ENCODE data around the gene TCHH. TPM values are rescaled to one million over a fixed set of nuclear protein-coding genes. Genes with fewer than 3 reads are reported as not detected.
"Not testable (repeated sequence)": the region's sequence is repeated elsewhere in the genome, so short reads cannot be mapped to it uniquely, and the experiment has no call there.

Gene TCHH
- total RNA-seq, 2 donors from 2014 or later = not detected

DNA sequence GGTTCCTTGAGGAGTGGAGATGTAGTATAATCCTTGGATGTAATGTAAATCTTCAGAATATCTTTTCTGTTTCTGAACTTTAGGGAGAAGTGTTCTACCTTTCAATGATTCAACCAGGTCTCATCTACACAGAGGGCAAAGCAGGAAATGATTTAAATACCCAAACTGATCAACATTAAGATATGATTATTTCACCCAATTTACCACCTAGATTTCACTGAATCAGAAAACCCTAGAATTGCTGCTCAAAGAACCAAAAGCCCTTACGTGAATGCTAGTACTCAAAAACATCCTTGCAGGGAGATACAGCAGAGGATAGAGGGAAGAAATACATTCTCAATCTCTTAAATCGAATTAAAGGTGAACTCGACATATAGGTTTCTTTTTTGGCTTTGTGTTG lies 38.8 kb upstream of the TCHH start:
- TF ChIP-seq, protein P1, sequence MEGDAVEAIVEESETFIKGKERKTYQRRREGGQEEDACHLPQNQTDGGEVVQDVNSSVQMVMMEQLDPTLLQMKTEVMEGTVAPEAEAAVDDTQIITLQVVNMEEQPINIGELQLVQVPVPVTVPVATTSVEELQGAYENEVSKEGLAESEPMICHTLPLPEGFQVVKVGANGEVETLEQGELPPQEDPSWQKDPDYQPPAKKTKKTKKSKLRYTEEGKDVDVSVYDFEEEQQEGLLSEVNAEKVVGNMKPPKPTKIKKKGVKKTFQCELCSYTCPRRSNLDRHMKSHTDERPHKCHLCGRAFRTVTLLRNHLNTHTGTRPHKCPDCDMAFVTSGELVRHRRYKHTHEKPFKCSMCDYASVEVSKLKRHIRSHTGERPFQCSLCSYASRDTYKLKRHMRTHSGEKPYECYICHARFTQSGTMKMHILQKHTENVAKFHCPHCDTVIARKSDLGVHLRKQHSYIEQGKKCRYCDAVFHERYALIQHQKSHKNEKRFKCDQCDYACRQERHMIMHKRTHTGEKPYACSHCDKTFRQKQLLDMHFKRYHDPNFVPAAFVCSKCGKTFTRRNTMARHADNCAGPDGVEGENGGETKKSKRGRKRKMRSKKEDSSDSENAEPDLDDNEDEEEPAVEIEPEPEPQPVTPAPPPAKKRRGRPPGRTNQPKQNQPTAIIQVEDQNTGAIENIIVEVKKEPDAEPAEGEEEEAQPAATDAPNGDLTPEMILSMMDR (IDR thresholded peaks at IDR 0.05) = no peak
- no peak for DNase-seq
- Histone ChIP-seq H3K27me3 (no peaks in the 10 kb centered on the region), H3K4me3 (no peak overlapping the region), H3K36me3 (no peaks in the 10 kb centered on the region), H3K9ac (ENCODE audit: low read depth in 2 of 2, low read length in 2 of 2) (no peak overlapping the region), H3K9me3 (no peaks in the 10 kb centered on the region), H3K27ac (no peak overlapping the region), H3K4me1 (no peaks in the 10 kb centered on the region)
- intact Hi-C loops (cut with DNase I) = no loop called here

DNA sequence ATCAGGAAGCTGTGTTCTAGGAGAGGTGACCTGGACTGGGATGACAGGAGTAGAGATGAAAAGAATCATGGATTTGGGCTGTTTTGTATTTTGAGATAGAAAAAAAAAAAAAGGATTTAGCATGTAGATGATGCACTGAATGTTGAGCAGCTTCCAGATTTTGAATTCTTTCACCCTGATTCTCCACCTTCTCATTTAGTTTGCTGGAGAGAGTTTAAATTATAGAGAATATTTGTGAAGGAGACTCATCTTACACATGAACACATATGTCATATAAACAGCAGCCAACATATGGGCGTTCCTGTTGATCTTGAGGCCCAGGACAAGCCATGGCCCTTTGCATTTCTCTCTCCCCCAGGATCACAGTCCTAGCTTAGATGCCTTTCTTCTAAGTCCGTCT lies 36.4 kb upstream of the TCHH start:
- Histone ChIP-seq H3K9ac (ENCODE audit: low read depth in 2 of 2, low read length in 2 of 2) (no peak overlapping the region), H3K27me3 (no peaks in the 10 kb centered on the region), H3K4me1 (no peaks in the 10 kb centered on the region), H3K36me3 (no peaks in the 10 kb centered on the region), H3K4me3 (no peak overlapping the region), H3K27ac (no peak overlapping the region), H3K9me3 (no peaks in the 10 kb centered on the region)
- DNase-seq = no peak
- TF ChIP-seq, protein P1 (IDR thresholded peaks at IDR 0.05) = no peak
- intact Hi-C loops (cut with DNase I) = no loop called here

DNA sequence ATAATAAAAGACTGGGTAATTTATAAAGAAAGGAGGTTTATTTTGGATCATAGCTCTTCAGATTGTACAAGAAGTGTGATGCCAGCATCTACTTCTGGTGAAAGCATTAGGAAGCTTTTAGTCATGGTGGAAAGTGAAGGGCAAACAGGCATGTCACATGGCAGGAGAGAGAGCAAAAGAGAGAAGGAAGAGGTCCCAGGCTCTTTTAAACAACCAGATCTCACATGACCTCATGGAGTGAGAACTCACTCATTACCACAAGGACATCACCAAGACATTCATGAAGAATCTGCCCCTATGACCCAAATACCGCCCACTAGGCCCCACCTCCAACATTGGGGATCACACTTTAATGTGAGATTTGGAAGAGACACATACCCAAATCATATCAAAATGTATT lies 33.7 kb upstream of the TCHH start:
- no peaks in the 10 kb centered on the region for H3K27me3 ChIP-seq
- H3K4me1 ChIP-seq = no peaks in the 10 kb centered on the region
- H3K4me3 ChIP-seq = no peak overlapping the region
- H3K9me3 ChIP-seq = no peaks in the 10 kb centered on the region
- intact Hi-C loops (cut with DNase I) = no loop called here
- DNase-seq = no peak
- TF ChIP-seq, protein P1 (IDR thresholded peaks at IDR 0.05) = no peak
- H3K36me3 ChIP-seq = no peaks in the 10 kb centered on the region
- H3K27ac ChIP-seq = no peak overlapping the region
- H3K9ac ChIP-seq (ENCODE audit: low read depth in 2 of 2, low read length in 2 of 2) = no peak overlapping the region

DNA sequence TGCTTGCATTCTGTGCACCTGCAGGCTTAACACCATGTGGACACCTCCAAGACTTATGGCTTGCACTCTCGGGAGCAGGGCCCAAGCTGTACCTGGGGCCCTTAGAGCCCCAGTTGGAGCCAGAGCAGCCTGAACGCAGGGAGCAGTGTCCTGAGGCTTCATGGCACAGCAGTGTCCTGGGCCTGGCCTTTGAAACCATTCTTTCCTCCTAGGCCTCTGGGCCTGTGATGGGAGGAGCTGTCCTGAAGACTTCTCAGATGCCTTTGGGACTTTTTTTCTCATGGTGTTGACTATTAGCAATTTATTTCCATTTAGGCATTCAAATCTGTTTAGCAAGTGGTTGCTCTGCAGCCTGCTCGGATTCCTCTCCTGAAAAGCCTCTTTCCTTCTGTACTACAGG lies 32.8 kb upstream of the TCHH start:
- no peaks in the 10 kb centered on the region for H3K9me3 ChIP-seq
- no peak overlapping the region for H3K27ac ChIP-seq
- TF ChIP-seq, protein P1 (IDR thresholded peaks at IDR 0.05) = no peak
- no peak for DNase-seq
- no peaks in the 10 kb centered on the region for H3K27me3 ChIP-seq
- H3K4me3 ChIP-seq = no peak overlapping the region
- no peaks in the 10 kb centered on the region for H3K4me1 ChIP-seq
- intact Hi-C loops (cut with DNase I) = no loop called here
- H3K36me3 ChIP-seq = no peaks in the 10 kb centered on the region
- H3K9ac ChIP-seq (ENCODE audit: low read depth in 2 of 2, low read length in 2 of 2) = no peak overlapping the region

DNA sequence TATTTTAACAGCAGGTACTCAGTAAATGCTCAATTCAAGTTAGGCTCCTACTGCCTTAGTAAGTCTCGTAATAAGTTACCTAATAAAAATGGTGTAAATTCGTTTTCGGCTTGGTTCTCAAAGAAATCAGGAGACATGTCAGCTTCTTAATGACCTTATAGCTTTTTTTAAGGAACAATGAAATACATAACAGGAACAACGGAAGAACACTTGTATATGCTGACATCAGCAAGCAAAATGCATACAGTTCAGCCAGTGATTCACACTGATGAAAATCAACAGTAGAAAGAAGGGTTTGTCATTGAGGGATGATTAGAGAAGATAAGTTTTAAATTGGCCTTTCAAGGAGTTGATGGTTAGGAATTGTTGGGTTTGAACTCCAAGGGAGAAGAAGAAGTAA lies 30.5 kb upstream of the TCHH start:
- TF ChIP-seq, protein P1 (IDR thresholded peaks at IDR 0.05) = no peak
- no peak overlapping the region for H3K4me3 ChIP-seq
- H3K27me3 ChIP-seq = no peaks in the 10 kb centered on the region
- H3K27ac ChIP-seq = no peak overlapping the region
- H3K4me1 ChIP-seq = no peaks in the 10 kb centered on the region
- H3K36me3 ChIP-seq = no peaks in the 10 kb centered on the region
- no peak for DNase-seq
- no peak overlapping the region for H3K9ac ChIP-seq (ENCODE audit: low read depth in 2 of 2, low read length in 2 of 2)
- H3K9me3 ChIP-seq = no peaks in the 10 kb centered on the region
- intact Hi-C loops (cut with DNase I) = no loop called here

DNA sequence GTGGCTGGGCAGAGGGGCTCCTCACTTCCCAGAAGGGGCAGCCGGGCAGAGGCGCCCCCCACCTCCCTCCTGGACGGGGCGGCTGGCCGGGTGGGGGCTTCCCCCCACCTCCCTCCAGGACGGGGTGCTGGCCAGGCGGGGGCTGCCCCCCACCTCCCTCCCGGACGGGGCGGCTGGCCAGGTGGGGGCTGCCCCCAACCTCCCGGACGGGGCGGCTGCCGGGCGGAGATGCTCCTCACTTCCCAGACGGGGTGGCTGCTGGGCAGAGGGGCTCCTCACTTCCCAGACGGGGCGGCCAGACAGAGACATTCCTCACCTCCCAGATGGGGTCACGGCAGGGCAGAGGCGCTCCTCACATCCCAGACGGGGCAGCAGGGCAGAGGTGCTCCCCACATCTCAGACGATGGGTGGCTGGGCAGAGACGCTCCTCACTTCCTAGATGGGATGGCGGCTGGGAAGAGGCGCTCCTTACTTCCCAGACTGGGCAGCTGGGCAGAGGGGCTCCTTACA lies 29.5 kb upstream of the TCHH start:
- not testable (repeated sequence) for H3K4me1 ChIP-seq, DNase-seq
- intact Hi-C loops (cut with DNase I) = loop anchor here (5.0 kb wide), 1 partner anchor 43 kb away; no protein-coding TSS in a partner anchor

More for the DNA sequence above, 29.5 kb upstream of the TCHH start:
- not testable (repeated sequence) for H3K9me3 ChIP-seq; H3K9ac ChIP-seq (ENCODE audit: low read depth in 2 of 2, low read length in 2 of 2); H3K27ac ChIP-seq; H3K36me3 ChIP-seq; H3K27me3 ChIP-seq; H3K4me3 ChIP-seq

Measured in colonic mucosa (tissue), 4 donors.